Measurements from ENCODE around the gene PRR30. TPM values are rescaled to one million over a fixed set of nuclear protein-coding genes. Genes with fewer than 3 reads are reported as not detected.

Gene PRR30
- total RNA-seq, 1 experiment from 2014 or later = not detected

- H3K9ac ChIP-seq (ENCODE audit: low read length) = no peak overlapping the region
- DNase-seq = no peak
- peaks cover 8% of the 10 kb centered on the region for H3K4me1 ChIP-seq (ENCODE audit: low read length)
- H4K20me1 ChIP-seq (ENCODE audit: insufficient read depth, low read depth, low read length) = no peaks in the 10 kb centered on the region
- H3K4me3 ChIP-seq (ENCODE audit: low read length) = no peak overlapping the region
- H3K36me3 ChIP-seq (ENCODE audit: insufficient read depth, low read length) = no peaks in the 10 kb centered on the region
- H3K9me3 ChIP-seq (ENCODE audit: low read length) = no peaks in the 10 kb centered on the region
- H3K4me2 ChIP-seq (ENCODE audit: low read depth, low read length, poor library complexity, severe bottlenecking) = no peak overlapping the region
- H3K79me2 ChIP-seq (ENCODE audit: low read length) = no peaks in the 10 kb centered on the region
- H3K27ac ChIP-seq (ENCODE audit: low read length) = no peak overlapping the region
- H3K27me3 ChIP-seq (ENCODE audit: low read length) = no peaks in the 10 kb centered on the region
- H2AFZ ChIP-seq (ENCODE audit: low read length) = no peak overlapping the region
- H3K9me2 ChIP-seq (replicated peaks; ENCODE audit: insufficient read depth, low read length) = no peaks in the 10 kb centered on the region
Measured at GRCh38 chr2:27095427-27095744, 43.8 kb downstream of the PRR30 start.

- H3K9ac ChIP-seq (ENCODE audit: low read length) = no peak overlapping the region
- no peak overlapping the region for H3K27ac ChIP-seq (ENCODE audit: low read length)
- H3K36me3 ChIP-seq (ENCODE audit: insufficient read depth, low read length) = no peaks in the 10 kb centered on the region
- no peaks in the 10 kb centered on the region for H3K79me2 ChIP-seq (ENCODE audit: low read length)
- no peaks in the 10 kb centered on the region for H3K27me3 ChIP-seq (ENCODE audit: low read length)
- H3K9me3 ChIP-seq (ENCODE audit: low read length) = no peaks in the 10 kb centered on the region
- H3K4me1 ChIP-seq (ENCODE audit: low read length) = peaks cover 8% of the 10 kb centered on the region
- H3K9me2 ChIP-seq (replicated peaks; ENCODE audit: insufficient read depth, low read length) = no peaks in the 10 kb centered on the region
- no peak overlapping the region for H3K4me2 ChIP-seq (ENCODE audit: low read depth, low read length, poor library complexity, severe bottlenecking)
- DNase-seq = no peak
- no peak overlapping the region for H2AFZ ChIP-seq (ENCODE audit: low read length)
- H4K20me1 ChIP-seq (ENCODE audit: insufficient read depth, low read depth, low read length) = no peaks in the 10 kb centered on the region
- H3K4me3 ChIP-seq (ENCODE audit: low read length) = no peak overlapping the region
Measured at GRCh38 chr2:27094353-27094984, 44.7 kb downstream of the PRR30 start.

- no peak overlapping the region for H2AFZ ChIP-seq (ENCODE audit: low read length)
- no peak overlapping the region for H3K4me2 ChIP-seq (ENCODE audit: low read depth, low read length, poor library complexity, severe bottlenecking)
- no peaks in the 10 kb centered on the region for H3K36me3 ChIP-seq (ENCODE audit: insufficient read depth, low read length)
- peaks cover 8% of the 10 kb centered on the region for H3K4me1 ChIP-seq (ENCODE audit: low read length)
- no peak overlapping the region for H3K4me3 ChIP-seq (ENCODE audit: low read length)
- no peaks in the 10 kb centered on the region for H3K27me3 ChIP-seq (ENCODE audit: low read length)
- no peaks in the 10 kb centered on the region for H3K79me2 ChIP-seq (ENCODE audit: low read length)
- no peak overlapping the region for H3K27ac ChIP-seq (ENCODE audit: low read length)
- no peak overlapping the region for H3K9ac ChIP-seq (ENCODE audit: low read length)
- no peaks in the 10 kb centered on the region for H3K9me3 ChIP-seq (ENCODE audit: low read length)
- H3K9me2 ChIP-seq (replicated peaks; ENCODE audit: insufficient read depth, low read length) = no peaks in the 10 kb centered on the region
- no peak for DNase-seq
- H4K20me1 ChIP-seq (ENCODE audit: insufficient read depth, low read depth, low read length) = no peaks in the 10 kb centered on the region
Measured at GRCh38 chr2:27093430-27094352, 45.5 kb downstream of the PRR30 start.

GRCh38 chr2:27092696-27093429 is 46.3 kb downstream of the PRR30 start:
- H3K9me2 ChIP-seq (replicated peaks; ENCODE audit: insufficient read depth, low read length) = no peaks in the 10 kb centered on the region
- H3K4me1 ChIP-seq (ENCODE audit: low read length) = peaks cover 8% of the 10 kb centered on the region
- H3K4me3 ChIP-seq (ENCODE audit: low read length) = no peak overlapping the region
- no peaks in the 10 kb centered on the region for H3K9me3 ChIP-seq (ENCODE audit: low read length)
- no peaks in the 10 kb centered on the region for H3K27me3 ChIP-seq (ENCODE audit: low read length)
- DNase-seq = no peak
- no peaks in the 10 kb centered on the region for H4K20me1 ChIP-seq (ENCODE audit: insufficient read depth, low read depth, low read length)
- no peaks in the 10 kb centered on the region for H3K36me3 ChIP-seq (ENCODE audit: insufficient read depth, low read length)
- no peak overlapping the region for H3K27ac ChIP-seq (ENCODE audit: low read length)
- no peak overlapping the region for H3K9ac ChIP-seq (ENCODE audit: low read length)
- no peaks in the 10 kb centered on the region for H3K79me2 ChIP-seq (ENCODE audit: low read length)
- H3K4me2 ChIP-seq (ENCODE audit: low read depth, low read length, poor library complexity, severe bottlenecking) = no peak overlapping the region
- no peak overlapping the region for H2AFZ ChIP-seq (ENCODE audit: low read length)

- Histone ChIP-seq H3K4me2 (ENCODE audit: low read depth, low read length, poor library complexity, severe bottlenecking) (no peak overlapping the region), H3K27ac (ENCODE audit: low read length) (no peak overlapping the region), H3K4me1 (ENCODE audit: low read length) (peaks cover 15% of the 10 kb centered on the region), H3K36me3 (ENCODE audit: insufficient read depth, low read length) (no peaks in the 10 kb centered on the region), H3K4me3 (ENCODE audit: low read length) (no peak overlapping the region), H3K9me2 (replicated peaks; ENCODE audit: insufficient read depth, low read length) (no peaks in the 10 kb centered on the region), H3K79me2 (ENCODE audit: low read length) (no peaks in the 10 kb centered on the region), H3K9me3 (ENCODE audit: low read length) (no peaks in the 10 kb centered on the region), H2AFZ (ENCODE audit: low read length) (no peak overlapping the region), H4K20me1 (ENCODE audit: insufficient read depth, low read depth, low read length) (no peaks in the 10 kb centered on the region), H3K9ac (ENCODE audit: low read length) (no peak overlapping the region), H3K27me3 (ENCODE audit: low read length) (no peaks in the 10 kb centered on the region)
- DNase-seq = no peak
Measured at GRCh38 chr2:27091746-27092695, 47.2 kb downstream of the PRR30 start.

- Histone ChIP-seq H3K9ac (ENCODE audit: low read length) (no peak overlapping the region), H2AFZ (ENCODE audit: low read length) (no peak overlapping the region), H3K4me3 (ENCODE audit: low read length) (no peak overlapping the region), H3K36me3 (ENCODE audit: insufficient read depth, low read length) (no peaks in the 10 kb centered on the region), H3K4me1 (ENCODE audit: low read length) (peaks cover 23% of the 10 kb centered on the region), H4K20me1 (ENCODE audit: insufficient read depth, low read depth, low read length) (no peaks in the 10 kb centered on the region), H3K27me3 (ENCODE audit: low read length) (no peaks in the 10 kb centered on the region), H3K9me2 (replicated peaks; ENCODE audit: insufficient read depth, low read length) (no peaks in the 10 kb centered on the region), H3K79me2 (ENCODE audit: low read length) (no peaks in the 10 kb centered on the region), H3K4me2 (ENCODE audit: low read depth, low read length, poor library complexity, severe bottlenecking) (no peak overlapping the region), H3K27ac (ENCODE audit: low read length) (no peak overlapping the region), H3K9me3 (ENCODE audit: low read length) (no peaks in the 10 kb centered on the region)
- DNase-seq = no peak
Measured at GRCh38 chr2:27089111-27089954, 49.9 kb downstream of the PRR30 start.

GRCh38 chr2:27088634-27089033 is 50.6 kb downstream of the PRR30 start:
- Histone ChIP-seq H4K20me1 (ENCODE audit: insufficient read depth, low read depth, low read length) (no peaks in the 10 kb centered on the region), H3K27me3 (ENCODE audit: low read length) (no peaks in the 10 kb centered on the region), H3K27ac (ENCODE audit: low read length) (no peak overlapping the region), H3K4me1 (ENCODE audit: low read length) (peaks cover 23% of the 10 kb centered on the region), H3K4me3 (ENCODE audit: low read length) (no peak overlapping the region), H3K9me3 (ENCODE audit: low read length) (no peaks in the 10 kb centered on the region), H3K9ac (ENCODE audit: low read length) (no peak overlapping the region), H3K36me3 (ENCODE audit: insufficient read depth, low read length) (no peaks in the 10 kb centered on the region), H3K9me2 (replicated peaks; ENCODE audit: insufficient read depth, low read length) (no peaks in the 10 kb centered on the region), H3K4me2 (ENCODE audit: low read depth, low read length, poor library complexity, severe bottlenecking) (no peak overlapping the region), H2AFZ (ENCODE audit: low read length) (no peak overlapping the region), H3K79me2 (ENCODE audit: low read length) (no peaks in the 10 kb centered on the region)
- no peak for DNase-seq
